ENCODE results near the gene LAGE3. TPM values are rescaled to one million over a fixed set of nuclear protein-coding genes. Genes with fewer than 3 reads are reported as not detected.

LAGE3 gene
- total RNA-seq, 1 donor, result 47.1 TPM

DNA sequence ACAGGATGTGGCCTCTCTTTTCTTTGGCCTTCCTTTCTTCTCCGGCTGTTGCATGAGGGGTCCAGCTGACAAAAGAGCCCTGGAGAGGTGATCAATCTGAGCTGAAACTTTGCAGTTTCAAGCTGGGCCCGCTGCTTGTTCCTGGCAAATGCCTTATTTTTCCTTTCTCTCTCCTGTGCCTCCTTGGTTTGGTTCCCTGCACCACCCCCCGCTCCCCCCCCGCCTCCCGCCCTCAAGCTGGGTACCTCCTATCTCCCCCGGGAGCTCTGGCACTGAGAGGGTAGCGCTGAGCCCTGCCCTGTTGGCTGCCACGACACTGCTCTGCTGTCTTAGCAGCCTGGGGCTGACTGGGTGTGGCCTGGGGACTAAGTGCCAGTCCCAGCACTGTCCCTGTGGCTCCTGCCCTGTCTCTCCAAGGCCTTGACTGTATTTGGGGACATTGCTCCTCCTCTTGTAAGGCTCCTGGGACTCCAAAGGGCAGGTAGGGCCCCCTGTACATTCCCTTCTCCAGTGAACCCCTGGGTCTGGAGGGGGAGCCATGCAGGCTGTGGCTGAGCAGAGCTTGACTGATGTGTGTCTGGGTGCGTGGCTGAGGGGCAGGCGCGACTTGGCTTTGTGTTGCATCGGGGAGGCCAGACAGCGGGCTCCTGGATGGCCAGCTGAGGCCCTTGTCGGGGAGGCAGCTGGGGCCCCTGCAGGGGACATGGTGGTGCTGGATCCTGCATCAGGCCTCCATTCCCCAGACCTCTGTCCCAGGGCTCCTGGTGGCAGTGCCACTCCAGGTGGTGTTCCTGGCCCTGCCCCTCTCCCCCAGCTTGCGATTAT lies 19.9 kb downstream of the LAGE3 start:
- DNase-seq (ENCODE audit: low read depth in 2 of 3, low spot score in 2 of 3), result no peak

DNA sequence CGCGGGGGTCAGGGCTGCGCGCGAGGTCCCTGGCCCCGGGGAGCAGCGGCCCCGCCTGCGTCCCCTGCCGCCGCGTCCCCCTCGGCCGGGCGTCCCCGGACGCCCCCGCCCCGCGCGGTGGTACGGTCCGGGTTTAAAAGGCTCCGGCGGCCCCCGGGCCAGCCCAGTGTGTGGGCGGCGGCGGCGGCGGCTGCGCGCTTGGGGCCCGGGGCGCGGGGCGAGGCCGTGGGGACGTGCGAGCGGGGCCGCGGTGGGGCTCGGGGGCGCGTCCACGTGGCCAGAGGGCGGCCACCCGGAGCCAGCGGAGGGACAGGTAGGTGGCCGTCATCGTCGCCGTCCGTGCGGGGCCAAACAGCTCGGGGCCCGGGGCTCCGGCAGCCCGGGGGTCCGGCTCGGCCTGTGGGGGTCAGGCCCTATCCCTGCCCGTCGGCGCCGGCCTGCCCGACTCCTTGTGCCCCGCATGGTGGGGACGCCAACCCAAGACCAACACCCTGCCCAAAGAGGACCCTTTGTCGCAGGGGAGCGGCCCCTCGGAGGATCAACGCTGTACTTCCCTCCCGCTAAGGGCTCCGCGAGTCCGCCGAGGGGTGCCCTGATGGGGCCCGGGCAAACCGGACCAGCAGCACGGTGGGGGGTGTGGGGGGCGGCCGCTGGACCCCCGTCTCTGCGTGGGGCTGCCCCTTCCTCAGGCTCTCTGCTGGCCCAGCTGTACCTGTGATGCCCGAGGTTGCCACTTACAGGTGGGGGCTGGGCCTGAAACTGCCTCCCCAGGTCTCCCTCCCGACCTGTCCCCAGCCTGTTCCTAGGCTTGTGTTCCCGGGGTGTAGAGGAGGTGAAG lies 20.7 kb downstream of the LAGE3 start, which contains the start of gene PLXNA3:
Gene PLXNA3 (plus strand): TSS at position 166 of the 838 bp plus-strand sequence. CDS start 1,903 bp downstream, outside the sequence.
- DNase-seq (ENCODE audit: low read depth in 2 of 3, low spot score in 2 of 3), result peak; percentile 41 to 46 (median 44)

DNA sequence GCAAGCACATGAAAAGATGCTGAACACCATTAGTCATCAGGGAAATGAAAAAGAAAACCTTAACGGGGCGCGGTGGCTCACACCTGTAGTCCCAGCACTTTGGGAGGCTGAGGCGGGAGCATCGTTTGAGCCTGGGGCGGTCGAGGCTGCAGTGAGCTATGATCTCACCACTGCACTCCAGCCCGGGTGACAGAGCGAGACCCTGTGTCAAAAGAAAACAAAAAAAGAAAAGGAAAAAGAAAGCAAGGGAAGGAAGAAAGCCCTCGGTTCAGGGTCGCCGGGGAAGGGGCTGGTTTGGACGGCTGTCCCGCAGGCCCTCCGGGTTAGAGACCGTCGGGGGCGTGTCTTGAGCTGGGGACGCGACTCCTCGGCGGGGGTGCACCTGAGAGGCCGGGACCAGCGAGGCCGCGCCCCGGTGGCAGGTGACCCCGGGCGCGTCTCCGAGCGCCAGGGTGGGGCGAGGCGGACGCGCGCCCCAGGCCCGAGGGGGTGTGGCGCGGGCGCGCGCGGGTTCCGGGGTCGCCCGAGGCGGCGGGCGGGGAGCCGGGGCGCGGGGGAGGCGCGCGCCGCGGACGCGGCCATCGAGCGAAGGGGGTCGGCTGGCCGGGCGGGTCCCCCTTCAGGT lies 21.5 kb downstream of the LAGE3 start:
- peak in 2 of 3 donors; percentile 12 to 41 for DNase-seq (ENCODE audit: low read depth in 2 of 3, low spot score in 2 of 3)

DNA sequence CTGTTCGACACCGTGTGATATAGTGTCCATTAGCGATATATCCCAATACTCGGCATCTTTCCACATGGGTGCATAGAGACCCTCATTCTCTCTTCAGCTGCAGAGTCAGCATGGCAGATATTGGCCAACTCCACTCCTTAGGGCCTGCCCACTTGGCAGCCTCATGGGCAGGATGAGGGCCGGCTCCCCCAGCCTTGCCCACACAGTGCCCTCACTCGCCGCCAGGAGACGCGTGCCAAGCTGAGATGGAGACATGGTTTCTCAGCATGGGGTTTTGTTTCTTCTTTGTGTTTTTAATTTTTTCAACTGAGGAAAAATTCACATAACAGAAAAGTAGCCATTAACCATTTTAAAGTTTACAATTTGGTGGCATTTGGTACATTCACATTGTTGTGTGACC lies 26.3 kb downstream of the LAGE3 start:
- no peak for DNase-seq (ENCODE audit: low read depth in 2 of 3, low spot score in 2 of 3)

DNA sequence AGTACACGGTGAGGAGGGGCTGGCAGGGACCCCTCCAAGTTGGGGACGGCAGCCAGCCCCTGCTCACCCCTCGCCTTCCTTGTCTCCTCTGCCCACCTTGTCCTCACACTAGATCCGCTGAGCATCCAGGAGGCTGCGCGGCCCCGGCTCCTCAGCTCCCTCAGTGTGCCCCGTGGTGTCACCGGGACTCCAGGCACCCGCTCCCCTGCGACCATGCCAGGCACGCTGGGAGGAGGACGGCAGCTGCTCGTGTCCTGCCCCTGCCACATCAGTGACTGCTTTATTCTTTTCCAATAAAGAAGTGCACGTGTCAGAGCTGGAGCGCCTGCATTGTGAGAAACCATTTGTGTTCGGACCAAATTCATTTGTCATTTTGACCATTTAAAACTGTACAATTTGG lies 28.8 kb downstream of the LAGE3 start:
- no peak for DNase-seq (ENCODE audit: low read depth in 2 of 3, low spot score in 2 of 3)

DNA sequence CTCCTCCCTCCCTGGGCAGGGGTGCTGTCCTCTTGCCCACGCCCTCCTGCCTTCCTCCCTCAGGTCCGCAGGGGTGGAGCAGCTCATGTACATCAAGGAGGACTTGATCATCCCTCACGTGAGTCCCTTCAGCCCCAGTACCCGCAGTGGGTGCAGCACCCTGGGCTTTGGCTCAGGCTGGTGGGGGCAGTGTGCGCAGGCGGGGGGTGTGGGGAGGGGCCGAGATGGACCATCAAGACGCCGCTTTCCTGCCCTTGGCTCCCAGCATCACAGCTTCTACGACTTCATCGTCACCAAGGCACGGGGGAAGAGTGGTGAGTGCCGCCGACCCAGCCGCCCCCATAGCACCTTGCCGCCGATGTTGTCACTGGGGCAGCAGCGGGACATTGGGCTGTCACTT lies 29.5 kb downstream of the LAGE3 start:
- DNase-seq (ENCODE audit: low read depth in 2 of 3, low spot score in 2 of 3), result no peak

DNA sequence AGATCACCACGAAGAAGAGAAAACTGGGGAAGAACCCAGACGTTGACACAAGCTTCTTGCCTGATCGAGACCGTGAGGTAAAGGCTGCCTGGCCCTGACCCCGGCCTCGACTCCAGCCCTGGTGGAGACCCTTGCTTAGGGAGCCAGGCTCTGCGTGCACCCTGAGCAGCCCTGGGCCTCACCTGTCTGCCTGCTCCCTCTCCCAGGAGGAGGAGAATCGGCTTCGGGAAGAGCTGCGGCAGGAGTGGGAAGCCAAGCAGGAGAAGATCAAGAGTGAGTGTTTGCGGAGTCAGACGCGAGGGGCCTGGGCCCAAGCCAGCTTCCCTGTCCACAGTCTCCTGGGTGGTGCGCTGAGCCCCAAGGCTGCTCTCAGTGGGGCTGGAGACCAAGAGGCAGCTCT lies 30.6 kb downstream of the LAGE3 start:
- DNase-seq (ENCODE audit: low read depth in 2 of 3, low spot score in 2 of 3), result no peak

DNA sequence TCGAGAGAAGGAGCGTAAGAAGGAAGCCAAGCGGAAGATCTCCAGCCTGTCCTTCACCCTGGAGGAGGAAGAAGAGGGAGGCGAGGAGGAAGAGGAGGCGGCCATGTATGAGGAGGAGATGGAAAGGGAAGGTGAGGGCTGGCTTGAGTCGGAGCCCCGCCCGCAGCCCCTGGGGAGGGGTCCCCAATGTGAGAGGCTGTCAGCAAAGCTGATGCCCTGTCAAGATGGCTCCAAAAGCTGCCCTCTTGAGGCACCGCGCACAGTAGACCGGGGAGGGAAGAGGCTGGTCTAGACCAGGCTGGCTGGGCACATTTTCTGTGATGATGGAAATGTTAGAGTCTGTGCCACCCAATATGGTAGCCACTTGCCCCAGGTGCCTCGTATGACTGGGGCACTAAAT lies 32.7 kb downstream of the LAGE3 start:
- DNase-seq (ENCODE audit: low read depth in 2 of 3, low spot score in 2 of 3), result no peak

DNA sequence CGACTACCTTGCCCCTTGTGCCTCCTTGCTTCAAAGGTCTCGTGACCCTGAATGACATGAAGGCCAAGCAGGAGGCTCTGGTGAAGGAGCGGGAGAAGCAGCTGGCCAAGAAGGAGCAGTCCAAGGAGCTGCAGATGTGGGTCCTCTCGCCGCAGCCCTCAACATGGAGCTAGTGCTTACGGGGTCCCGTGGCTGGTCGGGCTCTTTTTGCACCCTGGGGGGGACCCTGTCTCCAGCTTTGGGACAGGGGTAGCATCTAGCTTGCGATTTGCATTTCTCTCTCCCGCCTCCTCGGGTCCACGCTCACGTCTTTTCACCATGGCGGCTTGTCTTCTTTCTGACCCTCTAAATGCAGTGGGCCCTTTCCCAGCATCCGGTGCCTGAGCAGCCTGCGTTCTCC lies 33.3 kb downstream of the LAGE3 start:
- DNase-seq (ENCODE audit: low read depth in 2 of 3, low spot score in 2 of 3), result no peak

DNA sequence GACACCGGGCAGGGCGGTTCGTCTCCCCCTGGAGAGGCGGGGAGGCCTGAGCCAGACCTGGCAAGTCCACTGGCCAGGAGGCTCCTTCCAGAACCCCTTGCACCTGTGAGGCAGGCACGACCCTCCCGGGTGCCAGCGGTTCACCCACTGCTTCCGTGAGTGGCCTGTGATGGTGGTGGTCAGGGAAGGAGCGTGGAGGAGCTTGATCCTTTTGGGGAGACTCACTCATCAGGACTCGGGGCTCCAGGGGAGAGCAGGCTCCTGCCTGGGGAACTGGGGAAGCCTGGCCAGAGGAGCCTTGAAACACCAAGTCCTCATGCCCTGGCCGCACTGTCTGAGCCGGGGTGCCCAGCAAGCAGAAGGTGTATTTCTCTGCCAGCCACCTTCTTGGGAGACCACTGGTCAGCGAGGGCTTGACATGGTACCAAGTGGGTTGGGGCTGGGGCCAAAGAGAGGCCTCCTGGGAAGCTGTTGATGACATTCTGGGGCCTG lies 34.3 kb downstream of the LAGE3 start:
- no peak for DNase-seq (ENCODE audit: low read depth in 2 of 3, low spot score in 2 of 3)

DNA sequence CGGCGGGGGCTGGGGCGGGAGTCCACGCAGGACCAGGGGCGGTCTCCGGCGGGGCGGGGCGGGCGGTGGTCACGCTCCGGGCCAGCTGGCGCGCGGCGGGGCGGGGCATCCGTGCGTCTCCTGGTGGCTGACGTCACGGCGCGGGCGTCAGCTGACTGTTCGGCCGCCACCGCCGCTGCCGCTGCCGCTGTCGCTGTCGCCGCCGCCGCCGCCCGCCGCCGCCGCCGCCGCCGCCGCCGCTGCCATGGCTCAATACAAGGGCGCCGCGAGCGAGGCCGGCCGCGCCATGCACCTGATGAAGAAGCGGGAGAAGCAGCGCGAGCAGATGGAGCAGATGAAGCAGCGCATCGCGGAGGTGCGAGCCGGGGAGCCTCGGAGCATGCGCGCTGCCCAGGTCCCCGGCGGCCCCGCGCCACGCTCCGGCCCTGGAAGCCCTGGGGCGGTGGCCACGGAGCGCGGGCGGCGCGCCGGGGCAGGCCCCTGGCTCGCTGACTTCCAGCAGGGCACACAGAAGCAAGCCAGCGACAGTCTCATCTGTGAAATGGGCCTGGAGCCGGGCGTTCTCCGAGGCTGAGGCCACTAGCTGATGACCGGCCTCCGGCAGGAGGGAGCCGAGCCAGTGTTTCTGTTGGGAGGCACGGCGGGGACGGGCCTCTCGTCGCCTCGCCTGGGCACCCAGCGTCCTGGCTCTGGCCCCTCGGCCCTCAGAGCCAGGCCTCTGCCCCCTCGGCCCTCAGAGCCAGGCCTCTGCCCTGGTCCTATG lies 34.9 kb downstream of the LAGE3 start, which contains the start of gene FAM50A:
Gene FAM50A (plus strand): TSS at position 150 of the 763 bp plus-strand sequence. CDS start 95 bp downstream, at position 245.
- peak in 1 of 3 donors; percentile 48 for DNase-seq (ENCODE audit: low read depth in 2 of 3, low spot score in 2 of 3)

DNA sequence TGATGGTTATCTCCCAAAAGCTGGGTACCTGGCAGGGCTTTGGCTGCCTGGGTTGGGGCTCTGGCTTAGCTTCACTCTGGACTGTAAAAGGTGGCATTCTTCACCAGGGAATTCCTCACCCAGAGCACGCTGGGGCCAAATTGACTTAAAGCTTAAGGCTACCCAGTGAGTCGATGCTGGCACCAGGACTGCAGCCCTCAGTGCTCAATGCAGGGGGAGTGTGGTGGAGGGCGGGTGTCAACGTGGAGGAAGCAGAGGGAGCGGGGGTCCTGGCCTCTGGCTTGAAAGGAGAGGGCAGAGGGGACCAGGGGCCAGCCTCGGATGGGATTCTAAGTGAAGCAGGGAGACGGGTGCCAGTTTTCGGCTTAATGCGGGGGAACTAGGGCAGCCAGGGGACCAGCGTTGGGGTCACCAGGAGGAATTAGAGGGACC lies 35.6 kb downstream of the LAGE3 start:
- DNase-seq (ENCODE audit: low read depth in 2 of 3, low spot score in 2 of 3), result peak in 1 of 3 donors; percentile 6

DNA sequence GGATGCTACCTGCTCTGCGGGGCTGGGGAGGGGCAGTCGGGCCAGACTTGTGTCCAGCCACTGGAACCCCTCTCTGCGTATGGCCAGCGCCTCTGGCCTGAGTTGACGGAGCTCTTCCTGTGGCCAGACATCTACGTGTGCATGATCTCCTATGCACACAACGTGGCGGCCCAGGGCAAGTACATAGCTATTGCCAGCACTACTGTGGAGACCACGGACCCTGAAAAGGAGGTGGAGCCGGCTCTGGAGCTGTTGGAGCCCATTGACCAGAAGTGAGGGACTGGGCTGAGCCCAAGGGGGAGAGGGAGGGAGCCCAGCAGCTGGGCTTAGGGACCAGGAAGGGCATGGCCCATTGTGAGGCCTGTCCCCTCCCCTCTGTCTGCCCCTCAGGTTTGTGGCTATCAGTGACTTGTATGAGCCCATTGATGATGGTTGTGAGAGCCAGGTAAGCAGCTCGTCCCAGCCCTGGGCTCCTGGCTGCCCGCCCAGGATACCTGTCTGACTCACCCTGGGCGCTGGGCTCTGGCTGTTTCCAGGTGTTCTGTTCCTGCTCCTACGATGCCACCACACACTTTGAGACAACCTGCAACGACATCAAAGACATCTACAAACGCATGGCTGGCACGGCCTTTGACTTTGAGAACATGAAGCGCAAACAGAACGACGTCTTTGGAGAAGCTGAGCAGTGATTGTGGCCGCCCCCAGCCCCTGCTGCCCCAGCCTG lies 36.9 kb downstream of the LAGE3 start:
- DNase-seq (ENCODE audit: low read depth in 2 of 3, low spot score in 2 of 3), result no peak

DNA sequence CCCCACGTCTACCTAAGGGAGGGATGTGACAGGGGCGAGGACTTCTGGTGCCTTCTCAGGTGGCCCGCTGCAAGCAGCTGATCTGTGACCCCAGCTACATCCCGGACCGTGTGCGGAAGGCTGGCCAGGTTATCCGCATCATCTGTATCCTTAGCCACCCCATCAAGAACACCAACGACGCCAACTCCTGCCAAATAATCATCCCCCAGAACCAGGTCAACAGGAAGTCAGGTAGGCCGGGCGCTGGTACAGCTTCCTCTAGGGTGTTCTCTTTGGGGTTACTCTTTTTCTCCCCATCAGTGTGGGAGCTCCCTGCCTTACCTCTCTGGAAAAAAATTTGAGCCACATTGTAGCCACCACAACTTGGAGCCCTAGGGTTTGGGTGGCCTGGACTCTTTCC lies 37.5 kb downstream of the LAGE3 start:
- DNase-seq (ENCODE audit: low read depth in 2 of 3, low spot score in 2 of 3), result no peak

DNA sequence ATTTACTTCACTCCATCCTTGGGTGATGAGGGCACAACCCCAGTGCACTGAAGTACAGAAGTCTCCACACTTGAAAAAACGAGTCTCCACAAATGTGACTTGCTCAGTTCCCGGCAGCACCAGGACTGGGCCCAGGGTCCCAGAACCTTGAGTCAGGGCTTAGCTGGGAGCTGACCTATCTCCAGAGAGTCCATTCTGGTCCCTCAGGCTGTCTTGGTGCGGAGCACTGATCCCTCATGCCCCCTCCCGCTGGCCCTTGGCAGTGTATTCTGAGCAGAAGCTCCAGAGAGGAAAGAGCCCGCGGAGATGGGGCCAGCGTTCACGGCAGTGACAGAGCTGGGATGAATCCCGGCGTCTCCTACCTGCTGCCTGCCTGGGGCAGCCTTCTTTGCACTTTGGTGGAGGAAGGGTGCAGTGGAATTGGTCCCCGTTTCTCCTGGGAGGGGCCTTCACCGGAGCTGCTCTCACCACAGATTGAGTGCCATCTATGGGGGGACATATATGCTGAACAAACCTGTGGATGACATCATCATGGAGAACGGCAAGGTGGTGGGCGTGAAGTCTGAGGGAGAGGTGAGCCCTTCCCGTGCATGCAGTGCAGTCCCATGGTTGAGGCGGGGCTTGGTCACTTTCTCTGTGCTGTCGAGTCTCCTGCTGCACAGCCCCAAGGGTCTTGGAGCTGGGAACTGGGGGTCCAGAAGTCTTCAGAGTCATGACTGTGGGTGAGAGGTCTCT lies 38.3 kb downstream of the LAGE3 start:
- no peak for DNase-seq (ENCODE audit: low read depth in 2 of 3, low spot score in 2 of 3)

DNA sequence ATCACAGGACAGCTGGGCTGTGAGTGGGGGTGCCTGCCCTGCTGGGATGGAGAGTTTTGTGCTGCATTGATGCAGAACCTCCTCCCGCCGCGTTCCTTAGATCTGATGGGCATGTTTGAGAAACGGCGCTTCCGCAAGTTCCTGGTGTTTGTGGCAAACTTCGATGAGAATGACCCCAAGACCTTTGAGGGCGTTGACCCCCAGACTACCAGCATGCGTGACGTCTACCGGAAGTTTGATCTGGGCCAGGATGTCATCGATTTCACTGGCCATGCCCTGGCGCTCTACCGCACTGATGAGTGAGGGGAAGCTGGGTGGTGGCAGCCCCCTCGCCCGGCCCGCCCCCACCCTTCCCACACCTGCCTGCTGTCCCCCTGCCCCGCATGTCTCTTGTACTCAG lies 39.2 kb downstream of the LAGE3 start:
- DNase-seq (ENCODE audit: low read depth in 2 of 3, low spot score in 2 of 3), result no peak

DNA sequence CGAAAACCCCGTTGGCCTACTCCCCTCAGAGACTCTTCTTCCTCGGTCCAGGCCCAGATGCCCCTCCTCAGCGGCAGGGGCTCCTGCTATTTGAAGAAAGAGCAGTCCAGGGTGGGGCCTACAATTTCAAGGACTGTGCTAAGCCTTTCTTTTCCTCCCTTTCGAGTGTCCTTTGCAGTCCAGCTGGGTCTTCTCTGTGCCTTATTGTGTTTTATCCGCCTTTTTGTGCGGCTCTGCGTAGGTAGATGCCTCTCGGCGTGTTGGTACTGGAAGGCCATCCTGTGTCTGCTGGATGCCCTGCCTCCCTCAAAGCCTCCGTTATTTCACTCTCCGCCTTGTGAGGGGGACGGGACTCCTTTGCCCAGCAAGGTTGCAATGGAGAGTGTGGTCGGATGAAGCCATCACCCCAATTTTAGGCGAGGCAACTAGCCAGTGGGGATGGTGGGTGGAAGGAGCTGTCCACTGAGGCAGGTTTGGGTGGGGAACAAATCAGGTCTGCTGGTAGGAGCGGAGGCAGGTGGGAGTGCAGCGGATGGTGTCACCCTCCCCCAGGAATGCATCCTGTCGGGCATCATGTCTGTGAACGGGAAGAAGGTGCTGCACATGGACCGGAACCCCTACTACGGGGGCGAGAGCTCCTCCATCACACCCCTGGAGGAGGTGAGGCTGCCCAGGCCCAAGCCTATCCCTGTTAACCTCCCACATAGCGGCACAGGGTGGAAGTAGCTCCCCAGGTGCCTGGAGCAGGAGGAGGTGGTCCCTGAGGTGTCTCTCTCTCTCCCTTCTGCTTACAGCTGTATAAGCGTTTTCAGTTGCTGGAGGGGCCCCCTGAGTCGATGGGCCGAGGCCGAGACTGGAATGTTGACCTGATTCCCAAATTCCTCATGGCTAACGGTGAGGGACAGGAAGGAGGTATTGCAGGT lies 40.8 kb downstream of the LAGE3 start:
- no peak for DNase-seq (ENCODE audit: low read depth in 2 of 3, low spot score in 2 of 3)
